PC-3 (cell line): ENCODE data around the gene ADAMTS17.

ENCODE experiments used
- CTCF ChIP-seq: fragments of 300-600 bp; sonication (generic); conservative IDR thresholded peaks from 2 replicates; pipeline ENCODE4 v1.5.1; 2017; ENCODE audit warnings: antibody characterized with exemption, low read depth, mild to moderate bottlenecking, low read length
- EZH2 ChIP-seq: fragments of 300-600 bp; sonication (generic); IDR thresholded peaks from one replicate; pipeline ENCODE4 v1.6.1; 2017; ENCODE audit warnings: antibody characterized with exemption, mild to moderate bottlenecking, low read length; ENCODE audit not compliant: unreplicated experiment
- EZH2phosphoT487 ChIP-seq: fragments of 300-600 bp; sonication (generic); IDR thresholded peaks from 2 replicates; pipeline ENCODE4 v1.6.1; 2018; ENCODE audit warnings: mild to moderate bottlenecking, antibody characterized with exemption, low read length, borderline replicate concordance

- TF ChIP-seq CTCF (no peak), EZH2phosphoT487 (no peak), EZH2 (no peak)
Observed at GRCh38 chr15:100230784-100231183, 111.0 kb downstream of the ADAMTS17 start.
